ENCODE results near the gene LIME1. TPM values are rescaled to one million over a fixed set of nuclear protein-coding genes. Genes with fewer than 3 reads are reported as not detected.

The LIME1 gene
- total and polyA plus RNA-seq, 9 of the 15 experiments (the other 6 are each of a cell fraction or from before 2014, with no cell fraction given), result 0.11 to 17.1 (median 2.8) TPM; not detected in 2

- TF ChIP-seq ZBTB5 (IDR thresholded peaks at IDR 0.05) (no peak), ZNF384 (IDR thresholded peaks at IDR 0.05; ENCODE audit: low read depth, low read length) (peak; percentile 59; the same call in 1 of the 2 replicates), ETS1 (conservative IDR thresholded peaks at IDR 0.05; ENCODE audit: control insufficient read depth, low read depth, low read length) (no peak), SRSF3 (IDR thresholded peaks at IDR 0.05; ENCODE audit: insufficient read depth, low read length) (no peak), ZNF280A (IDR thresholded peaks at IDR 0.05; ENCODE audit: low read depth, partially characterized antibody) (peak; percentile 83), CBX3 (IDR thresholded peaks at IDR 0.05; ENCODE audit: borderline replicate concordance in 1 of 2, low read length in 2 of 2) (peak in 1 of 2 experiments; percentile 82; a peak in 2 of 3 replicates), GATAD2B (IDR thresholded peaks at IDR 0.05; ENCODE audit: borderline replicate concordance) (no peak), TRIM24 (IDR thresholded peaks at IDR 0.05) (peak in 1 of 2 experiments; percentile 52; a peak in 1 of 4 replicates), ZFP1 (CRISPR knock-in tag; IDR thresholded peaks at IDR 0.05) (no peak), ZNF174 (CRISPR knock-in tag; IDR thresholded peaks at IDR 0.05) (no peak), TRIM28 (IDR thresholded peaks at IDR 0.05) (peak; percentile 97), HNRNPH1 (optimal IDR thresholded peaks at IDR 0.05; ENCODE audit: low read depth, low read length) (no peak)
Observed at GRCh38 chr20:63718996-63719395, 17.5 kb upstream of the LIME1 start (continued).
